Measurements from ENCODE around the gene DLG3. TPM values are rescaled to one million over a fixed set of nuclear protein-coding genes. Genes with fewer than 3 reads are reported as not detected.

The DLG3 gene
- total and polyA plus RNA-seq, 2 of the 8 experiments (the other 6 are each of a cell fraction or from before 2014, with no cell fraction given): 29.2 to 63.8 TPM

- FAIRE-seq: no peak
- Histone ChIP-seq H4K91ac (replicated peaks; ENCODE audit: insufficient read length, low read length) (no peak overlapping the region), H3K4me1 (replicated peaks in 1 of 4; ENCODE audit: control insufficient read depth in 3 of 4, insufficient read depth in 4 of 4, low read length in 3 of 4) (no peaks in the 10 kb centered on the region), H4K20me1 (replicated peaks in 1 of 2; ENCODE audit: control insufficient read depth in 1 of 2, insufficient read depth in 2 of 2, low read length in 2 of 2) (no peaks in the 10 kb centered on the region), H2AK5ac (ENCODE audit: low read depth, low read length) (no peak overlapping the region), H3K9me3 (ENCODE audit: insufficient read depth in 2 of 2, low read depth in 1 of 2, low read length in 1 of 2) (no peaks in the 10 kb centered on the region), H3K4ac (replicated peaks; ENCODE audit: insufficient read length, low read depth, low read length) (no peak overlapping the region), H2BK20ac (ENCODE audit: low read length) (no peak overlapping the region), H3K36me3 (ENCODE audit: control insufficient read depth in 2 of 4, insufficient read depth in 4 of 4, low read length in 3 of 4) (no peaks in the 10 kb centered on the region), H3K79me2 (ENCODE audit: control insufficient read depth in 1 of 2, insufficient read depth in 2 of 2, low read length in 2 of 2) (no peaks in the 10 kb centered on the region), H2BK12ac (ENCODE audit: low read depth, low read length) (no peak overlapping the region), H2BK120ac (replicated peaks; ENCODE audit: low read depth, low read length) (no peak overlapping the region), H3K56ac (replicated peaks; ENCODE audit: insufficient read length, low read depth, low read length) (no peak overlapping the region), H3K27me3 (replicated peaks in 1 of 4; ENCODE audit: control insufficient read depth in 3 of 4, extremely low read depth in 1 of 4, insufficient read depth in 3 of 4, low read length in 3 of 4) (no peaks in the 10 kb centered on the region), H3K27ac (ENCODE audit: low read depth, low read length) (no peak overlapping the region), H3K4me3 (ENCODE audit: extremely low read depth in 1 of 4, insufficient read depth in 2 of 4, low read depth in 3 of 4, low read length in 4 of 4) (no peak overlapping the region), H3K14ac (ENCODE audit: insufficient read length) (no peak overlapping the region), H3K79me1 (ENCODE audit: low read depth, low read length) (no peaks in the 10 kb centered on the region), H4K5ac (ENCODE audit: insufficient read length, low read depth, low read length) (no peak overlapping the region), H4K8ac (ENCODE audit: extremely low read depth, insufficient read depth, low read length) (no peak overlapping the region), H3K4me2 (ENCODE audit: insufficient read depth in 1 of 2, low read depth in 2 of 2, low read length in 2 of 2) (no peak overlapping the region), H2AFZ (ENCODE audit: low read length) (no peak overlapping the region), H2BK5ac (ENCODE audit: low read depth, low read length) (no peak overlapping the region), H3K23me2 (ENCODE audit: low read depth, low read length) (no peaks in the 10 kb centered on the region), H3K23ac (ENCODE audit: insufficient read length) (no peak overlapping the region), H3K18ac (ENCODE audit: extremely low read depth, low read length) (no peak overlapping the region), H3K9ac (replicated peaks in 1 of 4; ENCODE audit: extremely low read depth in 1 of 4, low read depth in 3 of 4, low read length in 3 of 4) (no peak overlapping the region), H2BK15ac (ENCODE audit: low read length) (no peak overlapping the region)
- DNase-seq (ENCODE audit: low read depth in 1 of 2, low spot score in 2 of 2): no peak
- ChIA-PET CTCF (ENCODE audit: partially characterized antibody) (interaction anchor here (1.2 to 1.3 kb wide), 2 partner anchors 28 to 35 kb away, joined by 3 read pairs; no protein-coding TSS in a partner anchor), POLR2A (ENCODE audit: partially characterized antibody) (no interaction called here)
- 92% methylated on average over 5 of the region's 5 CpGs; no CpG with 5 or more reads in 1 of the 2 experiments for WGBS, 2 experiments (ENCODE audit: extremely low coverage in 1 of 2, insufficient coverage in 1 of 2, insufficient read length in 1 of 2, insufficient replicate concordance in 2 of 2, low coverage in 1 of 2, low lambda C conversion rate in 2 of 2, missing lambda C conversion rate in 1 of 2)
- TF ChIP-seq EGR1 (IDR thresholded peaks at IDR 0.05; ENCODE audit: borderline replicate concordance, low read depth, low read length): no peak
- no peak for TF ChIP-seq CBX5 (IDR thresholded peaks at IDR 0.05; ENCODE audit: low read depth, low read length)
- TF ChIP-seq EZH2 (IDR thresholded peaks at IDR 0.05; ENCODE audit: low read depth, low read length, severe bottlenecking): no peak
- TF ChIP-seq TCF12 (IDR thresholded peaks at IDR 0.05; ENCODE audit: low read depth, low read length): no peak
These were observed 110.3 kb downstream of the DLG3 start for GRCh38 chrX:70554948-70555347.
